ENCODE results near the gene RASAL2. TPM values are rescaled to one million over a fixed set of nuclear protein-coding genes. Genes with fewer than 3 reads are reported as not detected.

RASAL2 gene
- total and polyA plus RNA-seq, 2 of the 13 experiments (the other 11 are each of a cell fraction or from before 2014, with no cell fraction given) = 5.4 to 5.9 TPM

DNA sequence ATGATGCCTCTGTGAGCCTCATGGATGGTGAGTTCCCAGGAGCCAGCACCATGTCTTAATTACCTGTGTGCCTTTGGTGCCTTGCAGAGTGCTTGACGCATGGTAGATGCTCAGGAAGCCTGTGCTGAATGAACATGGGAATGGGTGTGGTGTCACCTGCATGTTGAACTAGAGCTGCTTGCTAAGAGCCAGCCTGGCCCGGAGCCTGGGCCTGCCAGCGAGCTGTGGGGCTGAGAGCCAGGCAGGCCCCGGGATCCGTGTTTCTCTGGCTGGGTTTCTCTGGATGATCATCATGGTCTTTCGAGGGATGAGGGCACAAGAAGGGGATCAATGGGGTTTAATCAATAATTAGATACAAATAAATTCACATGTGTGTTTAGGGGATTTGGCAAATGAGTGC is 412.3 kb downstream of the RASAL2 start:
- no peak for DNase-seq (ENCODE audit: low spot score)
- Histone ChIP-seq H3K9ac (ENCODE audit: insufficient read depth, low read depth, low read length) (no peak overlapping the region), H3K4me2 (ENCODE audit: low read depth, low read length) (no peak overlapping the region), H3K36me3 (replicated peaks in 1 of 2; ENCODE audit: control insufficient read depth in 1 of 2, insufficient read depth in 2 of 2, low read length in 2 of 2) (no peaks in the 10 kb centered on the region), H3K4me1 (ENCODE audit: insufficient read depth, low read length) (0 out of 2 replicates have a peak, but pooled peaks cover 8% of the 10 kb centered on the region), H3K27ac (ENCODE audit: extremely low read length, insufficient read depth, low read length) (no peak overlapping the region), H3K27me3 (ENCODE audit: control insufficient read depth in 1 of 2, insufficient read depth in 2 of 2, low read length in 2 of 2) (no peaks in the 10 kb centered on the region; a peak in 1 of 5 replicates), H2AFZ (ENCODE audit: low read length) (no peak overlapping the region), H3K4me3 (replicated peaks in 1 of 3; ENCODE audit: insufficient read depth in 1 of 3, low read depth in 2 of 3, low read length in 3 of 3) (no peak overlapping the region), H4K20me1 (ENCODE audit: insufficient read depth, low read length) (no peaks in the 10 kb centered on the region), H3K79me2 (ENCODE audit: insufficient read depth, low read length) (no peaks in the 10 kb centered on the region), H3K9me3 (ENCODE audit: low read length) (no peaks in the 10 kb centered on the region)
- ATAC-seq = no peak
- TF ChIP-seq MED1 (CRISPR knock-in tag; IDR thresholded peaks at IDR 0.05) (no peak), FOXK1 (CRISPR knock-in tag; IDR thresholded peaks at IDR 0.05; ENCODE audit: borderline replicate concordance, low read depth) (no peak), ZNF441 (CRISPR knock-in tag; IDR thresholded peaks at IDR 0.05; ENCODE audit: borderline replicate concordance) (no peak), MTF2 (CRISPR knock-in tag; IDR thresholded peaks at IDR 0.05; ENCODE audit: borderline replicate concordance) (no peak)
- TF ChIP-seq, protein P1, sequence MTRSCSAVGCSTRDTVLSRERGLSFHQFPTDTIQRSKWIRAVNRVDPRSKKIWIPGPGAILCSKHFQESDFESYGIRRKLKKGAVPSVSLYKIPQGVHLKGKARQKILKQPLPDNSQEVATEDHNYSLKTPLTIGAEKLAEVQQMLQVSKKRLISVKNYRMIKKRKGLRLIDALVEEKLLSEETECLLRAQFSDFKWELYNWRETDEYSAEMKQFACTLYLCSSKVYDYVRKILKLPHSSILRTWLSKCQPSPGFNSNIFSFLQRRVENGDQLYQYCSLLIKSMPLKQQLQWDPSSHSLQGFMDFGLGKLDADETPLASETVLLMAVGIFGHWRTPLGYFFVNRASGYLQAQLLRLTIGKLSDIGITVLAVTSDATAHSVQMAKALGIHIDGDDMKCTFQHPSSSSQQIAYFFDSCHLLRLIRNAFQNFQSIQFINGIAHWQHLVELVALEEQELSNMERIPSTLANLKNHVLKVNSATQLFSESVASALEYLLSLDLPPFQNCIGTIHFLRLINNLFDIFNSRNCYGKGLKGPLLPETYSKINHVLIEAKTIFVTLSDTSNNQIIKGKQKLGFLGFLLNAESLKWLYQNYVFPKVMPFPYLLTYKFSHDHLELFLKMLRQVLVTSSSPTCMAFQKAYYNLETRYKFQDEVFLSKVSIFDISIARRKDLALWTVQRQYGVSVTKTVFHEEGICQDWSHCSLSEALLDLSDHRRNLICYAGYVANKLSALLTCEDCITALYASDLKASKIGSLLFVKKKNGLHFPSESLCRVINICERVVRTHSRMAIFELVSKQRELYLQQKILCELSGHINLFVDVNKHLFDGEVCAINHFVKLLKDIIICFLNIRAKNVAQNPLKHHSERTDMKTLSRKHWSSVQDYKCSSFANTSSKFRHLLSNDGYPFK (CRISPR knock-in tag; IDR thresholded peaks at IDR 0.05; ENCODE audit: borderline replicate concordance) = no peak
- TF ChIP-seq, protein P2, sequence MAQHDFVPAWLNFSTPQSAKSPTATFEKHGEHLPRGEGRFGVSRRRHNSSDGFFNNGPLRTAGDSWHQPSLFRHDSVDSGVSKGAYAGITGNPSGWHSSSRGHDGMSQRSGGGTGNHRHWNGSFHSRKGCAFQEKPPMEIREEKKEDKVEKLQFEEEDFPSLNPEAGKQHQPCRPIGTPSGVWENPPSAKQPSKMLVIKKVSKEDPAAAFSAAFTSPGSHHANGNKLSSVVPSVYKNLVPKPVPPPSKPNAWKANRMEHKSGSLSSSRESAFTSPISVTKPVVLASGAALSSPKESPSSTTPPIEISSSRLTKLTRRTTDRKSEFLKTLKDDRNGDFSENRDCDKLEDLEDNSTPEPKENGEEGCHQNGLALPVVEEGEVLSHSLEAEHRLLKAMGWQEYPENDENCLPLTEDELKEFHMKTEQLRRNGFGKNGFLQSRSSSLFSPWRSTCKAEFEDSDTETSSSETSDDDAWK (CRISPR knock-in tag; IDR thresholded peaks at IDR 0.05) = no peak
- TF ChIP-seq, protein P3, sequence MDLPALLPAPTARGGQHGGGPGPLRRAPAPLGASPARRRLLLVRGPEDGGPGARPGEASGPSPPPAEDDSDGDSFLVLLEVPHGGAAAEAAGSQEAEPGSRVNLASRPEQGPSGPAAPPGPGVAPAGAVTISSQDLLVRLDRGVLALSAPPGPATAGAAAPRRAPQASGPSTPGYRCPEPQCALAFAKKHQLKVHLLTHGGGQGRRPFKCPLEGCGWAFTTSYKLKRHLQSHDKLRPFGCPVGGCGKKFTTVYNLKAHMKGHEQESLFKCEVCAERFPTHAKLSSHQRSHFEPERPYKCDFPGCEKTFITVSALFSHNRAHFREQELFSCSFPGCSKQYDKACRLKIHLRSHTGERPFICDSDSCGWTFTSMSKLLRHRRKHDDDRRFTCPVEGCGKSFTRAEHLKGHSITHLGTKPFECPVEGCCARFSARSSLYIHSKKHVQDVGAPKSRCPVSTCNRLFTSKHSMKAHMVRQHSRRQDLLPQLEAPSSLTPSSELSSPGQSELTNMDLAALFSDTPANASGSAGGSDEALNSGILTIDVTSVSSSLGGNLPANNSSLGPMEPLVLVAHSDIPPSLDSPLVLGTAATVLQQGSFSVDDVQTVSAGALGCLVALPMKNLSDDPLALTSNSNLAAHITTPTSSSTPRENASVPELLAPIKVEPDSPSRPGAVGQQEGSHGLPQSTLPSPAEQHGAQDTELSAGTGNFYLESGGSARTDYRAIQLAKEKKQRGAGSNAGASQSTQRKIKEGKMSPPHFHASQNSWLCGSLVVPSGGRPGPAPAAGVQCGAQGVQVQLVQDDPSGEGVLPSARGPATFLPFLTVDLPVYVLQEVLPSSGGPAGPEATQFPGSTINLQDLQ (CRISPR knock-in tag; IDR thresholded peaks at IDR 0.05) = no peak
- TF ChIP-seq, protein P4, sequence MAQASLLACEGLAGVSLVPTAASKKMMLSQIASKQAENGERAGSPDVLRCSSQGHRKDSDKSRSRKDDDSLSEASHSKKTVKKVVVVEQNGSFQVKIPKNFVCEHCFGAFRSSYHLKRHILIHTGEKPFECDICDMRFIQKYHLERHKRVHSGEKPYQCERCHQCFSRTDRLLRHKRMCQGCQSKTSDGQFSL (CRISPR knock-in tag; IDR thresholded peaks at IDR 0.05) = no peak
- TF ChIP-seq, protein P5, sequence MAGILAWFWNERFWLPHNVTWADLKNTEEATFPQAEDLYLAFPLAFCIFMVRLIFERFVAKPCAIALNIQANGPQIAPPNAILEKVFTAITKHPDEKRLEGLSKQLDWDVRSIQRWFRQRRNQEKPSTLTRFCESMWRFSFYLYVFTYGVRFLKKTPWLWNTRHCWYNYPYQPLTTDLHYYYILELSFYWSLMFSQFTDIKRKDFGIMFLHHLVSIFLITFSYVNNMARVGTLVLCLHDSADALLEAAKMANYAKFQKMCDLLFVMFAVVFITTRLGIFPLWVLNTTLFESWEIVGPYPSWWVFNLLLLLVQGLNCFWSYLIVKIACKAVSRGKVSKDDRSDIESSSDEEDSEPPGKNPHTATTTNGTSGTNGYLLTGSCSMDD (CRISPR knock-in tag; IDR thresholded peaks at IDR 0.05) = no peak
- in situ Hi-C loops (cut with HindIII; ENCODE audit: extremely low pct_ligation_motif_present, low pct_unique_long_range_greater_than_20kb) (loop anchor here (10.0 kb wide), 1 partner anchor 211 kb away; no protein-coding TSS in a partner anchor), intact Hi-C loops (cut with micrococcal nuclease; ENCODE audit: unreplicated experiment) (no loop called here)
- WGBS (ENCODE audit: low lambda C conversion rate) = 74% methylated on average over 5 of the region's 6 CpGs
- BruUV-seq (replicated peaks) = no TSS peak
- FAIRE-seq = no peak
- CTCF ChIA-PET (ENCODE audit: low intra/inter-chr PET ratio, low total read pairs) = no interaction called here
- POLR2A ChIA-PET = no interaction called here

Measured in HepG2 (cell line).